A673 (cell line): ENCODE data around the gene CHRNA7.

ENCODE experiments used
- CTCF ChIP-seq: fragments of 300-800, 200-600 bp; sonication (generic); conservative IDR thresholded peaks from 2 replicates; pipeline ENCODE4 v1.5.1; 2017; ENCODE audit warnings: low read depth, mild to moderate bottlenecking, antibody characterized with exemption, low read length, moderate library complexity, mixed read lengths
- EZH2 ChIP-seq: fragments of 200-600 bp; sonication (generic); IDR thresholded peaks from 2 replicates; pipeline ENCODE4 v1.6.1; 2017; ENCODE audit warnings: borderline replicate concordance, low read depth, mild to moderate bottlenecking, mixed read lengths, antibody characterized with exemption, low read length; ENCODE audit not compliant: poor library complexity, severe bottlenecking

- TF ChIP-seq CTCF (no peak), EZH2 (no peak)
Observed at GRCh38 chr15:32060706-32061105, 30.4 kb downstream of the CHRNA7 start.
